GM03348 (cell line): ENCODE results near the gene CITED1.
"Not testable (repeated sequence)": the region's sequence is repeated elsewhere in the genome, so short reads cannot be mapped to it uniquely, and the experiment has no call there.

Experiments
- DNase-seq: peaks from one replicate; pipeline ENCODE4 v3.0.0; 2012; ENCODE audit warnings: low spot score

Gene CITED1

GRCh38 chrX:72305286-72306084 lies at the start of gene CITED1:
Gene CITED1, minus strand, starts transcription at chrX:72305914. Its CDS starts 3,045 bp downstream, at chrX:72302869.
- DNase-seq, result no peak

- DNase-seq, result no peak
Measured at GRCh38 chrX:72352786-72353185, 47.1 kb upstream of the CITED1 start.

- DNase-seq, result peak; percentile 20
Measured at GRCh38 chrX:72351606-72352334, 46.1 kb upstream of the CITED1 start.

DNA sequence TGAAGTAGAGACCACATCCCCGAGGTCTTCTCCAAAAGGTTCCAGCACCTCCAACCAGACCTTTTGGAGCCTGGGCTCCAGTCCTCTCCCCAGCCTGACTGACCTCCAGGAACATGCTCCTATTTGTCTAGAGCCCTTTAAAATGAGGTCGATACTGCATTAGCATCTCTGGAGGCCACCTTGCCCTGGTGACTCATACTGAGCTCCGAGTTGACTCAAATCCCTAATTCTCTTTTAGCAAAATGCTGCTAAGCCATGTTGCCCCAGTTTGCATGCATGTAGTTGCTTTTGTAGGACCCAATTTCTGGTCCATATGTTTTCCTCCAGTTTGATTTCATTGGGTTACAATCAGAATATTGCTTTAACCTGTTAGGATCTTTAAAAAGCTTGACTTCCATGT lies 43.5 kb upstream of the CITED1 start:
- DNase-seq, result no peak

DNA sequence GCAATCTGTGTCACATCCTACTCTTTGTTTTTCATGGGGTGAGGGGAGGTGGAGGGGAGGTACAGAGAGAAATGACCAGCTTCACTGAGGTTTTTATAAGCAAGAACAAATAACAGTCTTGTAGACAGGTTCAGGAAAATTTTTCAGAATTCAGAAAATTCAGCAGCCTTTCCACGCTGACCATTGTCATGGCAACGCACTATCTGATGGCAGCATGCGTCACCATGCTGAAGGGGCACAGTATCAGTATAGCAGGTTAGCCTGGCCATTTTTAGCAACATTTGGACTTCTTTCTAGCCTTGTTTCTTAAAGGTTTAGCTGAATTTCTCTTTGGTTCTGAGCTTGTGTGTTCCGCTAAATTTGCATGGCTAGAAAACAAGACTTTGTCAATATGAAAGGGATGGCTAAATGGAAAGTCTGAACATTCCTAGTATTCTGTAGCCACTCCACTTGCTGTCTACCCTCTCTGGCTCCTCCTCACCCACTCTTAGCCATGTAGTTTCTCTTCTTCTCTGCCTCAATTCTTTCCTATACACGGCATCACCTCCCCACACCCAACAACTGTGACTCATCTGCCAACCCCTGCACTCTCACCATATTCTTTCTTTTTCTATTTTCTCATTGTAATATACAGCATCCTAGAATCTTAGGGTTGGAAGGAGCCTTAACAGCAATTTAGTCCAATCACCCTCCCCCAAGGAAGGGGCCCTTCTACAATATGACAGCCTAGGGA lies 42.7 kb upstream of the CITED1 start:
- no peak for DNase-seq

DNA sequence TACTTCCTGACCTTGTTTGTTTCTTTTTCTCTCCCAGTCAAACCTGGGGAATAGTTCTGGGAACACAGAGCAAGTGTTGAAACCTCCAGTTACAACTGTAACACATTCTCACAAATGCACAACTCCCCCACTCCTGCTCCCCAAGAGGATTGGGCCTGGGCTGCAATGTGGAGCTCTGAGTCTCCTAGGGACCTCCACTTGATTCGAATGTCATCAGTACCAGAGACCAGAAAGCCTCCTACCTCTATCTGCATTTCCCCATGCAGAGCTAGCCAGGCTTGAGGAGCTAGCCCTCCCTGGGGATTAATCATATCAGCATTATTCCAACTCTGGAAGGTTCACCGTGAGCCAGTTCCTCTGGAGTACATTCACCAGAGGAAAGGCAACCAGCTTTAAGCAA lies 41.7 kb upstream of the CITED1 start:
- DNase-seq, result no peak

GRCh38 chrX:72346302-72346949 lies 40.7 kb upstream of the CITED1 start:
- no peak for DNase-seq

DNA sequence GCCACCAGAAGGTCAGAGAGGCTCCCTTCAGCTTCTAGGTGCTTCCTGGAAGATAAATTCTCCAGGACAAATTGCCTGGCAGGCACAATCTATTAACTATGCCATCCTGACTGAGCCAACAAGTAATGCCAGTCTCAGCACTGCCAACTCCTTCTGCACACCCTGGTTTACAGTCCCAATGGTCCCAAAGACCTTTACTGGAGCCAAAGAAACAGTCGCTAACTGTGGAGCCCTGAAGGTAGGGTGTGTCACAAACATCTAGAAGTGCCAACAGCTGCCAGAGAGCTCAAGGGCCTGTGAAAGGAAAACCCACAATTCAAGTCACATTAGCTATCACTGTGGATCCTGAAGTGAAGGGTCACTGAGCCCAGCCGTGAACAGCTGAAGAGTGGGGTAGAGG lies 34.9 kb upstream of the CITED1 start:
- DNase-seq, result no peak

DNA sequence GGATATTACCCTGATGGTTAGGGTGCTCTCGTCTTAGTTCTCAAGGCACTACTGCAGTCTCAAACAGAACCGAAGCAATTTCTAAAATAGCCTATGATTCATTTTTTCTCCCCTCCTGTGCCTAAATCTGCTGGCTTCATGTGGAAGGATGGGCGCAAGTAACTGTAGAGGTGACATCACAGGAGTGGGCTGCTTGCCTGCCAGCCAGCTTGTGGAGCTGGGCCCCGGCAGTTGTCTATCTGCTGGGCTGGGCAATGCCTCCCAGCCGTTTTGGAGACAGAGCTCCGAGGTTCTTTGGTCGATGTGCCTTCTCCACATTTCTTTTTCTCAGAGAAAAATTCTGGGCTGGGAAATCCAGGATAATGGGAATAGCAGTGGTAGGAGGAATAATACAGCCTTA lies 34.3 kb upstream of the CITED1 start:
- no peak for DNase-seq

GRCh38 chrX:72330131-72330530 lies 24.4 kb upstream of the CITED1 start:
- DNase-seq, result no peak

GRCh38 chrX:72326605-72327300 lies 21.0 kb upstream of the CITED1 start:
- no peak for DNase-seq

DNA sequence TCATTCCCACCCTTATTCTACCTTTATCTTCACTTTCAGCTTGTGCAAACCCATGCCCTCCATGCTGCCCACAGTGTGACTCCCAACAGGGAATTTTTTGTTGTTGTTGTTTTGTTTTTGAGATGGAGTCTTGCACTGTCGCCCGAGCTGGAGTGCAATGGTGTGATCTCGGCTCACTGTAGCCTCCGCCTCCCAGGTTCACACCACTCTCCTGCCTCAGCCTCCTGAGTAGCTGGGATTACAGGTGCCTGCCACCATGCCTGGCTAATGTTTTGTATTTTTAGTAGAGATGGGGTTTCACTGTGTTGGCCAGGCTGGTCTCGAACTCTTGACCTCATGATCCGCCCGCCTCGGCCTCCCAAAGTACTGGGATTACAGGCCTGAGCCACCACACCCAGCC lies 13.9 kb upstream of the CITED1 start:
- DNase-seq, result not testable (repeated sequence)

GRCh38 chrX:72317139-72317538 lies 11.4 kb upstream of the CITED1 start:
- DNase-seq, result no peak

DNA sequence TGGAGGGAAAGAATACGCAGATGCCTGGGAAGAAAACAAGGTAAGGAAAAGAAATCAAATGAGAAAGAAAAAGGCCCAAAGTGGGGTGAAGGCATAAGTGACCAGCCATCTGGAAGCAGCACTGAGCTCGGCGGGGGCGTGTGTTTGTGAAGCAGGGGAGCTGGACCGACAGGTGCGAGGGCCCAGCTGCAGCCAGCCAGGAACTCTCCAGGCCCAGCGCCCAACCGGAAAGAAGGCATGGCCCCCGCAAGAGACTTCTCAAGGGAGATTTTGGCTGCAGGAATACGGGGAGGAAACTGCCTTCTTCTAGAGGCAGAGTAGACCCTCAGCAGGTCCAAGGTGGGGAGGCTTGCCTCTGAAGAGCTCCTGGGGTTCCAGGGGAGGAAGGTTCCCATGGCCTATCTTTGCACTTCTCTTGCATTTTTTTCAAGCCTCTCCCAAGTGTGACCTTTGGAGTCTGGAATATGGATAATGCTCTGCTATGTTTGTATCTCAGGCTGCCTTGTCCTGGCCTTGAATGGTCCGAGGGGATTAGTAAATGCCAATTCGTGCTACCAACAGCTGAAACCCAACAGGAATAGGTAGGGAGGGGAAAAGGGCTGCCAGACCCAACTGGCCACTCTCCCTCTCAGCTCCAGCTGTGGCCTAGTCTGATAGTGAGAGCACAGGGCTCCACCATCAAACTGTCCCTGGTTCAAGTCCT lies 10.8 kb upstream of the CITED1 start:
- no peak for DNase-seq

GRCh38 chrX:72314881-72315280 lies 9.2 kb upstream of the CITED1 start:
- no peak for DNase-seq

DNA sequence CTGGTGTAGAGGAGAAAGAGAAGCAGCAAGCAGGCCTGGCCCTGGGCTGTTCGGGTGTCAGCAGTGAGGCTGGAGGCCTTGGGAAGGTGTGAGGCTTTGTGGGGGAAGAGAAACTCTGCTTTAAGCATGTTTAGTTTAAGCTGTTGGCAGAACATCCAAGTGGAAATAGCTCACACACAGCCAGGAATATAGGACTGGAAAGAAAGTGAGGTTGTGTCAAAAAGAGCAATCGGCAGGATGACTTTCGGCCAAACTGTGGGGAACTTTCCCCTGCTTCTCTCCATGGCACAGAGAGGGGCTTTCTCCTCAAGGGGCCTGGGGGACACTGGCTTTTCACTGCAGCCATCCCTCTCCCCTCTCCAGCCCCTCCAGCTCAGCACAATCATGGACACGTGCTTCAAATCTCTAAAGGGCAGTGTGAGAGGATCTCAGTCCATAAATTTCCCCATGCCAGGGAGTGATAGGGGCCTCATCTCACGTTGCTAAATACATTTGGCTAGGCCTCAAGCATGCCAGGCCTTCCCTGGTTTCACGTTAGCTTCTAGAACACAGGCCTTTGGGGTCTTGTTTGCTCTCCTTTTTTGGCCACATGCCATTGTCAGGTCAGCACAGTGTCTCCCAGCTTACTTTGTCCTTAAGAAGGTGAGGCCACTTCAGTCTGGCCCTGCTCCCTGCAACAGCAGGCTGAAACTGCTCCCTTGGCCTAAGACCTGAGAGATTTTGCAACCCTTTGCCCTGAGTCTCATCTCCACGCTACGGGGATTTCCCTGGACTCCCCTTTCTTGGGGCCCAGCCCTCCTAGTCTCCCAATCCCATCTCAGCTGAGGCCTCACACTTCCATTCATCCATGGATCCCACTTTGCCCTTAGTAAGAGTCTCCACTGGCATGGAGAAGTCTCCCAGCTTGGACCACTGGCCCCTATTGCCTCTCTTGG lies 8.3 kb upstream of the CITED1 start:
- no peak for DNase-seq

DNA sequence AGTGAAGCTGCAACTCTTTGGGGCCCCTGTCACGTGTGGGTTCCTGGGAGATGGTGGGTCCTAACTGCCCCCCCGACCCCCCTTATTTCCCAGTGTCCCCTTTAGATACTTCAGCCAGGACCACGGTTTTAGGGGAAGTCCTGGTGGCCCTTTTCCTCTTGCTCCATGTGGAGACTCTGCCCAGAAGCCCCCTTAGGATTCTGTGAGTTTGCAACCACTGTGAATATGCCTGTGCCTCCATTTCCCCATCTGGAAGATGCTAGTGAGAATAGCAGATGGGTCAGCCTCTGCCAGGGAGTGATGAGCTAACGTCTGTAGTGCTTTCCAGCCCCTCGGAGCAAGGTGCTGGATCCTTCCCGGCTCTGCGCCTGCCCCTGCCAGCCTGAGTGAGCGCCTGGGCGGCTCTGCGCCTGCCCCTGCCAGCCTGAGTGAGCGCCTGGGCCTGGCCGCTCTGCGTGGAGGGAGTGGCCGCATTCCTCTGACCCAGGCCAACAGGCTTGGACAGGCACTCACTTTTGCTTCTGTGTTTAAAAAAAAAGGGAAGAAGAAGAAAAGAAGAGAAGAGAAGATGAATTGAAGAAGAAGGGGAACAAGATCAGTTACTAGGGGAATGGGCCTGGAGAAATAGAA lies 6.7 kb upstream of the CITED1 start:
- no peak for DNase-seq

DNA sequence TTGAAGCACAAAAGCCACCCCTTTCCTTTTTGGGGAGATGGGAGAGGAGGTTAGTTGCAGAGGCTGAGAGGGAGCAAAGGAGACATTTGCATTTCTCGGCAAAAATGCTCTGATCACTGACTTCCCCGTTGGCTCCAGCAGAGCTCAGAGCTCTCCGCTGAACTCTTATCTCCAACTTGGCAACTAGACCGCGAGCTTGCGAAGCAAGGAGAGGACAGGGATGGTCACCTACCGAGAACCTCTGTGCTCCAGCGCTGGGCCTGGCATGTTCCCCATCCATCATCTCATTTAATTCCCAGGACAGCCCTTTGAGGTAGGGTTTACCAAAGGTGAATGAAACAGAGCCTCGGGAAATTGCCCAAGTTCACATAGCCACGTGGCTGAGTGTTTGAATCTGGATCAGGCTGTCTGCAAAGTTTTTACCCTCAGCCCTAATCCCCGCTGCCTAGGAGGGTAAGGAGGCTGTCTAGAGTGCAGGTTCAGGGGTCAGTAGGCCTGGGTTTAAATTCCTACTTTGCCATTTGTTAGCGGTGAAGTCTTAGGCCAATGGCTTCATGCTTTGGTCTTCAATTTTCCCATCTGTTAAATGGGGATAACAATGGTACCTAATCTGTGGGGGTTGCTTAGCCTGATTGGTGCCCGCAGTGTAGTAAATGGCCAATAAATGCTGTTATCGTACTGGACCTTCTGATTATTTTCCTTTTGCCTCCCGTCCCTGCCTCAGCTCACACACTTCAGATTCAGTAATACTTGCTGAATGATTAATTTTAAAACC lies 3.8 kb upstream of the CITED1 start:
- DNase-seq, result no peak
